AG04450 (cell line): Measurements from ENCODE around the gene IMMP2L. TPM values are rescaled to one million over a fixed set of nuclear protein-coding genes. Genes with fewer than 3 reads are reported as not detected.
A peak's percentile ranks its signal among the peaks of the same experiment; 100 is the strongest.

Experiments
- CTCF ChIA-PET: fragments of 300-600, 350-600 bp; formaldehyde crosslinking; extraction: SDS; loops from one replicate; lab custom pipeline; 2022; ENCODE audit warnings: antibody characterized with exemption, inconsistent platforms; lab: Charles Lee
- POLR2A ChIA-PET: fragments of 350-600 bp; formaldehyde crosslinking; extraction: SDS; loops from one replicate; lab custom pipeline; 2021; ENCODE audit warnings: antibody characterized with exemption, inconsistent platforms; lab: Yijun Ruan, JAX
- DNase-seq: peaks from one replicate; pipeline ENCODE4 v3.0.0-alpha.2; 2011; ENCODE audit warnings: low read depth, low spot score
- H3K27ac ChIP-seq: one replicate; pipeline ENCODE4 v1.5.1; 2012; ENCODE audit warnings: low read depth, low read length, control low read depth
- H3K27me3 ChIP-seq: one replicate; pipeline ENCODE4 v1.6.0; 2012; ENCODE audit warnings: low read length; ENCODE audit not compliant: control insufficient read depth, insufficient read depth
- H3K4me3 ChIP-seq: 2 replicates; pipeline ENCODE4 v1.5.1; 2011; ENCODE audit warnings: mild to moderate bottlenecking, low read depth, low read length, control low read depth
- H3K9me3 ChIP-seq: 2 replicates; pipeline ENCODE4 v1.5.1; 2012; ENCODE audit warnings: low read length; ENCODE audit not compliant: control insufficient read depth, insufficient read depth
- CTCF ChIP-seq: IDR thresholded peaks from 2 replicates; pipeline ENCODE4 v1.5.1; 2011; ENCODE audit warnings: low read depth, low read length, control low read depth, inconsistent platforms
- polyA plus RNA-seq: library from polyadenylated mRNA; depleted of rRNA; stranded (reverse); fragments of >200 nt; gene quantifications from 2 replicates; pipeline ENCODE4 v1.2.3, GENCODE V29; 2011

The IMMP2L gene
- polyA plus RNA-seq, 1 experiment, result 8.0 TPM

- Histone ChIP-seq H3K27me3 (no peaks in the 10 kb centered on the region), H3K9me3 (no peaks in the 10 kb centered on the region), H3K27ac (no peak overlapping the region), H3K4me3 (no peak overlapping the region)
- ChIA-PET CTCF (no interaction called here), POLR2A (no interaction called here)
- no peak for TF ChIP-seq CTCF
- no peak for DNase-seq
These were observed 137.5 kb downstream of the IMMP2L start for GRCh38 chr7:111424768-111425167.

- Histone ChIP-seq H3K4me3 (no peak overlapping the region), H3K27ac (no peak overlapping the region), H3K27me3 (no peaks in the 10 kb centered on the region), H3K9me3 (no peaks in the 10 kb centered on the region)
- ChIA-PET CTCF (no interaction called here), POLR2A (no interaction called here)
- no peak for DNase-seq
- TF ChIP-seq CTCF, result no peak
These were observed 147.9 kb downstream of the IMMP2L start for GRCh38 chr7:111414374-111414773.

GRCh38 chr7:111413739-111414138 lies 148.6 kb downstream of the IMMP2L start:
- no peak overlapping the region for H3K27ac ChIP-seq
- H3K4me3 ChIP-seq, result no peak overlapping the region
- TF ChIP-seq CTCF, result no peak
- no peak for DNase-seq
- POLR2A ChIA-PET, result no interaction called here
- CTCF ChIA-PET, result interaction anchor here (0.6 to 1.0 kb wide), 2 partner anchors 10 to 76 kb away, joined by 3 read pairs; no protein-coding TSS in a partner anchor
- H3K9me3 ChIP-seq, result no peaks in the 10 kb centered on the region
- H3K27me3 ChIP-seq, result no peaks in the 10 kb centered on the region

GRCh38 chr7:111410899-111411298 lies 151.4 kb downstream of the IMMP2L start:
- Histone ChIP-seq H3K27ac (no peak overlapping the region), H3K9me3 (no peaks in the 10 kb centered on the region), H3K27me3 (no peaks in the 10 kb centered on the region), H3K4me3 (no peak overlapping the region)
- ChIA-PET CTCF (no interaction called here), POLR2A (no interaction called here)
- TF ChIP-seq CTCF, result no peak
- DNase-seq, result no peak

- ChIA-PET POLR2A (interaction anchor here (0.6 kb wide), 1 partner anchor 504 kb away, joined by 10 read pairs; no protein-coding TSS in a partner anchor), CTCF (no interaction called here)
- TF ChIP-seq CTCF, result no peak
- no peaks in the 10 kb centered on the region for H3K27me3 ChIP-seq
- H3K9me3 ChIP-seq, result no peaks in the 10 kb centered on the region
- peak; percentile 4 for DNase-seq
- no peak overlapping the region for H3K4me3 ChIP-seq
- H3K27ac ChIP-seq, result no peak overlapping the region
These were observed 152.4 kb downstream of the IMMP2L start for GRCh38 chr7:111409714-111410422.
